GM19455 (cell line): Measurements from ENCODE around the gene CHMP1A.

Source experiments
- ATAC-seq: cut with Tn5 transposase; IDR thresholded peaks from one replicate; pipeline ENCODE4 v1.9.1; 2021; ENCODE audit not compliant: unreplicated experiment

Gene CHMP1A

DNA sequence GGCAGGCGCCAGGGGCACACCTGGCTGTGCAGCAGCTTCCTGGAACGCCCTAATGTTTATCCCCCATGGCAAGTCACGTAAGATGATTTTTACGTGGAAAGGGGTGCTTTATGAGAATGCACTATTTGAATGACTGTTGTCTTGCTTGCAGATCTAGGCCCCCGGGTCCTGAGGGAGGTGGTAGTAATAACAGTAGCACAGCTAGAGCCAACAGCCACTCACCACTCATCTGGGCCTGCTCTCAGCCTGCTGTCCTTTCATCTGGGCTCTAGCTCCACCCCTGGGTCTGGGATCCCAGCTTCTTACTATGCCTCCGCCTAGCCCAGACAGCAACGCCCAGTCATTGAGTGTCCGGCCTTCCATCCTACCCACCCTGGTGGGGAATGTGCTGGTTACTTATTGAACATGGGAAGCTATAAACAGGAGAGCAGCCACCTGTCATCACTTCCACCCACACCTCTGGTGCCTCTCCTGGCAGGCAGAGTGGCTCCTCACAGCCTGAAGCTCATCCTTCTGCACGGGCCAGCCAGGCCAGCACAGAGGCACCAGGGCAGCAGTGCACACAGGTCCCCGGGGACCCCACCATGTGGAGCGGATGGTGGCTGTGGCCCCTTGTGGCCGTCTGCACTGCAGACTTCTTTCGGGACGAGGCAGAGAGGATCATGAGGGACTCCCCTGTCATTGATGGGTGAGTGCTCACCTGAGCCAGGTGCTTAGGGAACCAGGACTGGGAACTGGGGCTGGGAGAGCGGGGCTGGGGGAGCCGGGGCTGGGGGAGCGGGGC, 27.5 kb downstream of the CHMP1A start:
- ATAC-seq = no peak

DNA sequence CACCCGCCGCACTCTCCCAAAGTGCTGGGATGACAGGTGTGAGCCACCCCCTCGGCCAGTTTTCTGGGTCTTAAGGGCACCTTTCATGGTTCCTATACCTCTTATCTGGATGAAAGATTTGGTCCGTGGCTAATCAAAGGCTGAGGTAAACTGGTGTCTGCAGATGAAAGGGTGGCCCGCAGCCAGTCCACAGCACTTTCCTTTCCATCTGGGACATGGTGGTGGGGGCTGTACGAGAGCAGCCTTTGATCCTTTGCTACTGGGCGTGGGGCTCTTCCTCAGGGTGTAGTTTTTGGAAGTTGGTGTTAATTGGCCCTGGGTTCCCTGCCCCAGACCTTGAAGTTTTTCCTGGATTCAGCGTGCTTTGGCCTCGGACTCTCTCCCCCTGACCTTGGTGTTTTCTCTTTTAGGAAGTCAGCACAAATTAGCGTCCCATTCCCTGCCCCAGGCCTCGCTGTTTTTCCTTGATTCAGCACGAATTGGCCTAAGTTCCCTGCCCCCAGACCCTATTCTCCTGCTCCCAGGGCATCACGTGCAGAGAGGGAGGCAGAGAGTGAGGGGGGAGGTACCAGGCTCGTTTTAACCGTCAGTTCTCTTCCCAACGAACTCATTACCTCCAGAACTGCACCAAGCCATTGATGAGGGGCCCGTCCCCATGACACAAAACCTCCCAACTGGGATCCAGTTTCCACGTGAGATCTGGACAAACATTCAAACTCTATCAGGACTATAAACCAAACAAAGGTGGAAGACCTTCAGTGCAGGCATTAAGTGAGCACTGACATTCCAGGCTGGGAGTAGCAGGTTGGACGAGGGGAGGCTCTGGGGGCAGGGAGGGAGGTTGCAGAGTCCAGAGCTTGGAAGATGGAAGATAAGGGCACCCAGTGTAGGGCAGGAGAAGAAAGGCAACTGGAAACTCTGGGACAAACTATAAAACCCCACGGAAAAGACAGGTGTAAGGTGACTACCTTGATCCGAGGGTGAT, 32.4 kb downstream of the CHMP1A start:
- ATAC-seq = no peak

DNA sequence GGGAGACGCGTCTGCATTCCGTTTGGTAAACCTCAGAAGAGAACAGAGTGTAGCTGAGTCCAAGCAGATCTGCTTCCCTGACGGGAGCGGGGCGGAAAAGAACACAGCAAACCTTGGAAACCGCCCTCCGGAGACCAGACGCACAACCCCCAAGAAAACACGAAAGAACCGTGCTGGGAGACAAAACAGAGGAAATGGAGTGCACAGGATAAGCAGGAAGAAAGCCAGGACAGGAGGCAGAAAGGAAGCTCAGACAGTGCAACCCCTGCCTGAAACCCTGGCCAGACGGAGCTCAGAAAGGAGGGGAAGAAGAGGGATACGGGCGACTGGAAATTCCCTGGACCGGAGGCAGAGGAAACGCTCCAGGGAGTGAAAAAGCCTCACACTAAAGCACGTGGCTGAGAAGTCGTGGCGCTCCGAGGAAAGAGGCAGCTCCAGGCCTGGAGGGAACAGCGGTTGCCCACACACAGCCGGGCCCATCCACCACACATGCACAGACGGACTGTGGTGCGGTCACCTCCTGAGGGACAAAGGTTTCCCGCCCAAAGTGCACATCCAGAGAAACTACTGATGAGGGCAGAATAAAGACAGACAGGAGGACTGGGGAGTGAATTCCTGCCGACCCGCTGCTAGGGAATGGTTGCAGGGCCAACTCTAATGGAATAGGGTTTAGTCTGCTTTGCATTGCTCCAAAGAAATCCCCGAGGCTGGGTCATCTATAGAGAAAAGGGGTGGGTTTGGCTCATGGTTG, 33.8 kb downstream of the CHMP1A start:
- ATAC-seq = no peak

DNA sequence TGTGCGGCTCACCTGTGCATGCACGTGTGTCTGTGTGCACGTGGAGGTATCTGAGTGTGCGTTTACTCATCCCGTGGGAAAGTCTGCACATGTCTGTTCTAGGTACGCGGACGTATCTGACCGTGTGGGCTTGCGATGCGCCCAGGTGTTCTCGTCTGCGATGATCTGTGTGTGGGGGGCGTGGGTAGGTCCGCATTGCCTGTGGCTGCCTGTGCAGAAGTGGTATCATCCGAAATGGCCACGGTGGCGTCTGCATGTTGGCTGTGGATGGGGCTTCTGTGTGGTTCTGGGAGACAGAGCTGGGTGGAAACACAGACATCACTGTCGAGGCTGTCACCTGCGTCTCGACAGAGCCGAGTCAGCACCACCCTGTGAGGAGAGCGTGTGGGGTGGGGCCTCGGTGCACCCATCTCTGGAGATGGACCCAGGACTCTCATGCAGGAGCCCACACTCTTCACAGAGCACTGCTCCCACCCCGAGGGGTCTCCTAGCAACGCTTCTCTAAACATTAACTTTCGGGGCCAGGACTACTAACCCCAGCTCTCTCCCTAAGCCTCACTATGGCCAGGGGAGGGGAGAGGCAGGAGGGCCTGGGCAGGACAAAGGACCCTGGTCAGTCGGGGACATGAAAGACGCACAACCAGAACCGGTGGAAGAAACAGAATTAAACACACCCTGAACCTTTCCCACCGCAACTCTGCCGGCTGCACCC, 35.7 kb downstream of the CHMP1A start:
- no peak for ATAC-seq

- no peak for ATAC-seq
Observed at GRCh38 chr16:89621136-89621697, 36.3 kb downstream of the CHMP1A start.

DNA sequence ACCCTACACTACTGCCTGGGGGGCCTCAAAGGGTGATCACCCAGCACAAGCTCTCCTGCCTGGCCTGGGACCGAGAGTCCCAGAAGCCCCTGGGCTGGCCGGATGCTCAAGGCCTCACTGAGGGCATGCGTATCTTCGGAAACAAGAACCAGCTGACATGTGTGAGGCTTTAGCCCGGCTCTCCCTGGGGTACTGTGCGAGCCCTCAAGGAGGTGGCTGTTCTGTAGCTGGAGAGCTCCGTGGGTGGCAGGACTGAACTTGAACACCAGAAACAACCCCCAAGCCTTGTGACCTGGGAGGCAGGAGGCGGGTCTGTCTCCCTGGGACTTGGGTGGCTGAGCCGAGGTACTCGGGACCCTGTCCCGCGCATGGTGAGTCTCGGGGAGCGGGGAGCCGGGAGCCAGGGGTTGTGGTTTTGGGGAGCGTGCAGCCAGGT, 37.1 kb downstream of the CHMP1A start:
- no peak for ATAC-seq

DNA sequence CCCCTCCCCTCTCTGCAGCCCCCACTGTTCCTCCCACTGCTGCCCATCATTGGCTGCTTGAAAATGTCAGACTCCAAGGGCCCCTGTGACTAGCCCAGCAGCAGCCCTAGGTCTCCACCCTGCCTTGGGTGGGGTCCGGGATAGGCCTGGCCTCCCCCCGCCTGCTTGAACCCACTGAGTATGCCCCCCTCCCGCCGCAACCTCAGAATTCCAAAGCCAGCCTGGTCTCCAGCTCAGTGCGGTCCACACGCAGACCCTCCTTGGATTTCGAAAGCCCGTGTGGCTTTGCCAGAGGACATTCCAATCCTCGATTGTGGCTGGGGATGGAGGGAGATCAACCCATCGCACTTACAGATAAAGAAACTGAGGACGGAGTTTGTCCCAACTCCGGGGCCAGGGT, 37.7 kb downstream of the CHMP1A start:
- ATAC-seq = no peak

GRCh38 chr16:89618109-89618998, 39.2 kb downstream of the CHMP1A start:
- ATAC-seq = no peak

GRCh38 chr16:89617036-89617435, 40.5 kb downstream of the CHMP1A start:
- no peak for ATAC-seq

- ATAC-seq = no peak
Observed at GRCh38 chr16:89616623-89617022, 40.9 kb downstream of the CHMP1A start.

DNA sequence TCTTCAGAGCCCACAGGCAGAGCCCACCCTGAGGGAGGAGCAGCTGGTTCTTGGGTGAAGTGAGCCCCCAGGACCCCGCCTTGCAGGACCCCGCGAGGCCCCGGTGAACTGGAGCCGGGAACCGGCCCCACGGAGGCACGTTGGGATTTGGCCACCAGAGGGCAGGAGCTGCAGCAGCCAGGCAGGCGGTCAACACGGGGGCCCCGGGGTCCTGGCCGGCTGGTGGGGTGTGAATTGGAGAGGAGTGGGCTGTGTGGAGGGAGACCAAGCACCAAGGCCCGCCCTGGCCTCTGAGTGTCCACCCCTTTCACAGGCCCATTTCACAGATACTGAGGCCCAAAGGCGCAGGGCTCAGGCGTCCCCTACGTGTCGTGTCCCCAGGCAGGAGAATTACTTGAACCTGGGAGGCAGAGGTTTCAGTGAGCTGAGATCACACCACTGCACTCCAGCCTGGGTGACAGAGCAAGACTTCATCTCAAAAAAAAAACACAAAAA, 41.9 kb downstream of the CHMP1A start:
- no peak for ATAC-seq

GRCh38 chr16:89615176-89615575, 42.3 kb downstream of the CHMP1A start:
- no peak for ATAC-seq

GRCh38 chr16:89613954-89614459, 43.5 kb downstream of the CHMP1A start:
- no peak for ATAC-seq

GRCh38 chr16:89613231-89613953, 44.1 kb downstream of the CHMP1A start, which contains the start of gene DPEP1:
TSS of gene DPEP1 (plus strand) at chr16:89613642. CDS start at chr16:89630411, 16,769 bp downstream.
- ATAC-seq = no peak

DNA sequence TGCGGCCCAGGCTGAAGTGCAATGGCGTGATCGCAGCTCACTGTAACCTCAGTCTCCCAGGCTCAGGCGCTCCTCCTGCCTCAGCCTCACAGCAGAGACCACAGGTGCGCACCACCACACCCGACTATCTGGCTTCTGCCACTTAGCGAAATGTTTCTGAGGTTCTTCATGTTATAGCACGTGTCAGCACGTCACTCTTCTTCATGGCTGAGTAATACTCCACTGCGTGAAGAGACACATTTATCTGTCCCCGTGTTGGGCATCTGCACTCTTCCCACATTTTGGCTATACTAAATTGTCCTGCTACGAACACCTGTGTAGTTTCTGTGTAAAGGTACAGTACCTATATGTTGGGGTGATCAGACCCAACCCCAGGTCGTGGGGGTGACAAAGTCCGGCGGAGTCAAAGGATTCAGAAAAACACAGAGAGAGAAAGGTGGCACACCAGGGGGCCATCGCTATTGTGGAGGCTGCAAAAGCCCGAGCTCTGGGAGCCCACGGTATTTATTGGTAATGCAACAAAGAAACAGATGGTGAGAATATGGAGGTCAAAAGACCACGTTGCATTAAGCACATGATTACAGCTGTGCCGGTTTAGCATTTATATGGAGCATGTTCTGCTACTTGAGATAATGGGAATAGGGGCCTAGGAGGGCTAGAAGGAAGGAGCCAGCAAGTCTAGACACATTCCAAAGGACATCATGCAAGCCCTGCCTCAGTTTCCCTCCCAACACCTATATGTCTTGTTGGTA, 44.9 kb downstream of the CHMP1A start:
- no peak for ATAC-seq

DNA sequence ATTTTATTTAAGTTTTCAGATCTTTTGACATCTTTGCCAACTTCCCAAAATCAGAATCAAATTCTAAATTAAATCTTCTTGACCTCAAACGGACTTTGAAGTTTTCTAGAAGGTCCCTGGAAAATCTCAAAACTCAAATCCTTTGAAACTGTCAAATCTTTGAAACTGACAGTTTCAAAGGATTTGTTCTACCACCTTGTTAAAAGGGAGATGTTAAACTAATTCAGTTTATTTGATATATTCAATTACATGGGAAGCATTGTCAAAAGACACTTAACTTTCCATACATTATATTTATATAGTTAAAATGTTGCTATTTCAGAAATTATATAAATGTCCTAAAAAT, 47.4 kb downstream of the CHMP1A start:
- no peak for ATAC-seq

DNA sequence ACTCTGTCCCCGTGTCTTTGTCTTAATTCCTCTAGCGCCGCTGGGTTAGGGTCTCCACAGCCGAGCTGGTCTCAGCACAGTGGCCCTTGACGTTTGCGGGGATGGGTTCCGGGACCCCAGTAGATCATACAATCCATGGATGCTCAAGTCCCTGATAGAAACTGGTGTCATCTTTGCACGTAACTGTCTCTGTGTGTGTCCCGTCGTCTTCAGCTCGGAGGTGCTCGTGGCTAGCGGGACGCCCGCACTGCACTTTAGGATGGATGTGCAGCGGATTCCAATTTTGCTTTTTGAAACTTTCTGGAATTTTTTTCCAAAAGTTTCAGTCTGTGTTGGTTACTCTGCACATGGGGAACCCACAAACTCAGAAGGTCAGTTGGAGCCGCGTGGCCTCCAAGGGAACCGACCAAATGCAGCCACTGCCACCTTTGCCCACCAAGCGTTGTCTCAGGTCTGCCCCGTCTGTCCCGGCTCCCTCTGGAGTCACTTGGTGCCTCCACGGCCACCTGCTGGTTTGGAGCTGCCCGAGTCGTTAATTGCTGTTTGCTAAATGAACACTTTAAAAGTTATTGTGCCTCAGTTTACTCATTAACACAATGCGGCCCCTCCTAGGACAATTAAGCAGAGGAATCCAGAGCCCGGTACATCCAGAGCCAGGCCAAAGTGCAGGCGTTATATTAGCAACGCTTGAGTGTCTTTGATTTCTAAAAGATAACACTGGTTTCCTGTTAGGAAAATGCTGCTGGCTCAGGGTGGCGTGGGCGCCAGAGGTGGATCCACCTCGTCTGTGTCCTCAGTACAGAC, 49.4 kb downstream of the CHMP1A start:
- no peak for ATAC-seq
